ENCODE results near the gene ILDR1.
"Not testable (repeated sequence)": the region's sequence is repeated elsewhere in the genome, so short reads cannot be mapped to it uniquely, and the experiment has no call there.

The ILDR1 gene

GRCh38 chr3:121942116-121942786 lies 79.8 kb downstream of the ILDR1 start:
- DNase-seq, result no peak

GRCh38 chr3:121941592-121941991 lies 80.5 kb downstream of the ILDR1 start:
- no peak for DNase-seq

GRCh38 chr3:121938141-121938855 lies 83.7 kb downstream of the ILDR1 start:
- not testable (repeated sequence) for DNase-seq

Data from femur (tissue), 1 donor.